Panc1 (cell line): ENCODE results near the gene CACNA1G. TPM values are rescaled to one million over a fixed set of nuclear protein-coding genes. Genes with fewer than 3 reads are reported as not detected.

Source experiments
- ATAC-seq: fragments of 200-7000 bp; cut with Tn5 transposase; 2 replicates; pipeline ENCODE4 v1.9.1; 2020; ENCODE audit warnings: mild to moderate bottlenecking, moderate library complexity
- BruUV-seq: library from RNA; stranded (reverse); fragments of 400-500 nt; replicated peaks from 2 replicates; lab custom pipeline; 2021; lab: Mats Ljungman, UMichigan
- CTCF ChIA-PET: fragments of 300-600 bp; sonication (Branson Sonifier 250); formaldehyde crosslinking; loops from one replicate; lab custom pipeline; 2022; ENCODE audit warnings: antibody characterized with exemption; lab: Charles Lee
- POLR2A ChIA-PET: fragments of 300-600 bp; sonication (Branson Sonifier 250); formaldehyde crosslinking; loops from one replicate; lab custom pipeline; 2022; ENCODE audit warnings: antibody characterized with exemption; lab: Charles Lee
- DNase-seq: peaks from one replicate; pipeline ENCODE4 v3.0.0-alpha.2; 2010; ENCODE audit warnings: low read depth, low spot score
- H3K27ac ChIP-seq: 2 replicates; pipeline ENCODE4 v1.5.1; 2011; ENCODE audit warnings: mild to moderate bottlenecking, low read length, inconsistent platforms
- H3K27me3 ChIP-seq: fragments of 200-500 bp; sonication (Bioruptor generic); 2 replicates; pipeline ENCODE4 v1.6.0; 2014; ENCODE audit warnings: low read length, inconsistent platforms; ENCODE audit not compliant: control insufficient read depth, insufficient read depth
- H3K36me3 ChIP-seq: fragments of 200-500 bp; sonication (Bioruptor generic); 2 replicates; pipeline ENCODE4 v1.5.1; 2014; ENCODE audit warnings: inconsistent platforms, mild to moderate bottlenecking, low read length, moderate library complexity; ENCODE audit not compliant: control insufficient read depth, insufficient read depth
- H3K4me1 ChIP-seq: 2 replicates; pipeline ENCODE4 v1.5.1; 2011; ENCODE audit warnings: inconsistent platforms, mild to moderate bottlenecking, low read length, moderate library complexity; ENCODE audit not compliant: control insufficient read depth, insufficient read depth
- H3K4me3 ChIP-seq, 2 experiments: 2 replicates each; pipeline ENCODE4 v1.5.1; 2011 to 2012; ENCODE audit warnings: low read depth in 2 of 2, low read length in 2 of 2, mild to moderate bottlenecking in 2 of 2, inconsistent platforms in 1 of 2, moderate library complexity in 1 of 2
- H3K9me3 ChIP-seq: fragments of 200-500 bp; sonication (Bioruptor generic); 2 replicates; pipeline ENCODE4 v1.5.1; 2014; ENCODE audit warnings: low read depth, mild to moderate bottlenecking, inconsistent platforms, low read length, moderate library complexity; ENCODE audit not compliant: control insufficient read depth, insufficient read depth
- POLR2AphosphoS5 ChIP-seq: IDR thresholded peaks from 2 replicates; pipeline ENCODE4 v1.6.1; 2012; ENCODE audit warnings: mild to moderate bottlenecking, low read depth, low read length, moderate library complexity
- SIN3A ChIP-seq: IDR thresholded peaks from 2 replicates; pipeline ENCODE4 v1.6.1; 2012; ENCODE audit warnings: low read depth, mild to moderate bottlenecking, low read length, moderate library complexity, borderline replicate concordance; ENCODE audit not compliant: insufficient read depth
- TCF7L2 ChIP-seq: IDR thresholded peaks from 2 replicates; pipeline ENCODE4 v1.6.1; 2011; ENCODE audit warnings: mild to moderate bottlenecking, low read depth, low read length, inconsistent platforms
- in situ Hi-C: cut with HindIII; loops from 2 replicates; pipeline ENCODE4 v1.10.0; 2016; ENCODE audit warnings: low sequenced_read_pairs, low pct_unique_long_range_greater_than_20kb
- intact Hi-C: fragments of 100-400 bp; cut with micrococcal nuclease; formaldehyde crosslinking; loops from one replicate; pipeline ENCODE4 v1.10.0; 2022; ENCODE audit not compliant: unreplicated experiment
- total RNA-seq: library from RNA; stranded (reverse); gene quantifications from one replicate; pipeline ENCODE4 v1.2.1, GENCODE V29; 2021; ENCODE audit not compliant: unreplicated experiment
- TF ChIP-seq, protein P1 (sequence below), 2 experiments: IDR thresholded peaks; 2 replicates each; pipeline ENCODE4 v1.6.1; 2011 to 2012; ENCODE audit warnings: low read depth in 2 of 2, control low read depth in 1 of 2, low read length in 1 of 2, mild to moderate bottlenecking in 1 of 2, moderate library complexity in 1 of 2; ENCODE audit not compliant: insufficient read depth in 1 of 2
- TF ChIP-seq, protein P2 (sequence below): fragments of 450-650 bp; IDR thresholded peaks from 2 replicates; pipeline ENCODE4 v1.5.1; 2017; ENCODE audit warnings: mild to moderate bottlenecking

Gene CACNA1G
- total RNA-seq, 1 experiment from 2014 or later = 10.0 TPM

- peaks cover 11% of the 10 kb centered on the region; the same call in 1 of the 2 replicates for H3K4me1 ChIP-seq
- no peak overlapping the region for H3K27ac ChIP-seq
- DNase-seq (no peak), ATAC-seq (no peak)
- in situ Hi-C loops (no loop called here), intact Hi-C loops (no loop called here)
- H3K27me3 ChIP-seq = no peaks in the 10 kb centered on the region; the same call in 1 of the 2 replicates
- CTCF ChIA-PET = interaction anchor here (0.6 to 1.1 kb wide), 2 partner anchors 53 to 73 kb away, joined by 3 read pairs; no protein-coding TSS in a partner anchor
- POLR2A ChIA-PET = no interaction called here
- TF ChIP-seq, protein P1, sequence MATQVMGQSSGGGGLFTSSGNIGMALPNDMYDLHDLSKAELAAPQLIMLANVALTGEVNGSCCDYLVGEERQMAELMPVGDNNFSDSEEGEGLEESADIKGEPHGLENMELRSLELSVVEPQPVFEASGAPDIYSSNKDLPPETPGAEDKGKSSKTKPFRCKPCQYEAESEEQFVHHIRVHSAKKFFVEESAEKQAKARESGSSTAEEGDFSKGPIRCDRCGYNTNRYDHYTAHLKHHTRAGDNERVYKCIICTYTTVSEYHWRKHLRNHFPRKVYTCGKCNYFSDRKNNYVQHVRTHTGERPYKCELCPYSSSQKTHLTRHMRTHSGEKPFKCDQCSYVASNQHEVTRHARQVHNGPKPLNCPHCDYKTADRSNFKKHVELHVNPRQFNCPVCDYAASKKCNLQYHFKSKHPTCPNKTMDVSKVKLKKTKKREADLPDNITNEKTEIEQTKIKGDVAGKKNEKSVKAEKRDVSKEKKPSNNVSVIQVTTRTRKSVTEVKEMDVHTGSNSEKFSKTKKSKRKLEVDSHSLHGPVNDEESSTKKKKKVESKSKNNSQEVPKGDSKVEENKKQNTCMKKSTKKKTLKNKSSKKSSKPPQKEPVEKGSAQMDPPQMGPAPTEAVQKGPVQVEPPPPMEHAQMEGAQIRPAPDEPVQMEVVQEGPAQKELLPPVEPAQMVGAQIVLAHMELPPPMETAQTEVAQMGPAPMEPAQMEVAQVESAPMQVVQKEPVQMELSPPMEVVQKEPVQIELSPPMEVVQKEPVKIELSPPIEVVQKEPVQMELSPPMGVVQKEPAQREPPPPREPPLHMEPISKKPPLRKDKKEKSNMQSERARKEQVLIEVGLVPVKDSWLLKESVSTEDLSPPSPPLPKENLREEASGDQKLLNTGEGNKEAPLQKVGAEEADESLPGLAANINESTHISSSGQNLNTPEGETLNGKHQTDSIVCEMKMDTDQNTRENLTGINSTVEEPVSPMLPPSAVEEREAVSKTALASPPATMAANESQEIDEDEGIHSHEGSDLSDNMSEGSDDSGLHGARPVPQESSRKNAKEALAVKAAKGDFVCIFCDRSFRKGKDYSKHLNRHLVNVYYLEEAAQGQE (IDR thresholded peaks at IDR 0.05; ENCODE audit: insufficient read depth in 1 of 2, low read depth in 2 of 2, low read length in 1 of 2) = no peak
- no peak overlapping the region for H3K4me3 ChIP-seq
- H3K36me3 ChIP-seq = no peaks in the 10 kb centered on the region
- no peaks in the 10 kb centered on the region for H3K9me3 ChIP-seq
- BruUV-seq = no TSS peak
Measured at GRCh38 chr17:50556803-50557202, 3.7 kb upstream of the CACNA1G start.

DNA sequence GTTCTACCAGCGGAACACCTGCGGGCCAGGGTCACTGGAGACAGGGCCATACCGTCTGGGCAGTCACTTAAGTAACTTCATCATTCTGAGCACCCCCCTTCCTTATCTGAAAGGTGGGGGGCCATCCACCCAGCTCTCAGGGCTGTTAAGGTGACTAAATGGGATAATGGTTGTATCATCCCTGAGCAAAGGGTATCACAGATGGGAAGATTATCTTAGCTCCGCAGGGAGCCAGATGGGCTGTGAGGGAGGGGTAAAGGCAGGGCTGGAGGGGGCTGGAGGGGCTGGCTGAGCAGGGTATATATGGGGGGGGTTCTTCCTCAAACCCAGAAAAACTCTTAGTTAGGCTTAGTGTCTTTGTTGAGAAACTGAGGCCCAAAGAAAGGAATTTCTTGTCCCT is 2.9 kb upstream of the CACNA1G start:
- intact Hi-C loops (no loop called here), in situ Hi-C loops (no loop called here)
- Histone ChIP-seq H3K36me3 (no peaks in the 10 kb centered on the region), H3K27ac (no peak overlapping the region), H3K4me3 (no peak overlapping the region), H3K27me3 (no peaks in the 10 kb centered on the region; the same call in 1 of the 2 replicates), H3K4me1 (peaks cover 13% of the 10 kb centered on the region), H3K9me3 (no peaks in the 10 kb centered on the region)
- ATAC-seq (no peak), DNase-seq (no peak)
- no TSS peak for BruUV-seq
- ChIA-PET CTCF (no interaction called here), POLR2A (interaction anchor here (0.6 kb wide), 1 partner anchor 10 kb away, joined by 3 read pairs; no protein-coding TSS in a partner anchor)
- TF ChIP-seq POLR2AphosphoS5 (no peak), TCF7L2 (no peak), SIN3A (no peak)
- TF ChIP-seq, protein P1 (IDR thresholded peaks at IDR 0.05; ENCODE audit: insufficient read depth in 1 of 2, low read depth in 2 of 2, low read length in 1 of 2) = no peak
- TF ChIP-seq, protein P2, sequence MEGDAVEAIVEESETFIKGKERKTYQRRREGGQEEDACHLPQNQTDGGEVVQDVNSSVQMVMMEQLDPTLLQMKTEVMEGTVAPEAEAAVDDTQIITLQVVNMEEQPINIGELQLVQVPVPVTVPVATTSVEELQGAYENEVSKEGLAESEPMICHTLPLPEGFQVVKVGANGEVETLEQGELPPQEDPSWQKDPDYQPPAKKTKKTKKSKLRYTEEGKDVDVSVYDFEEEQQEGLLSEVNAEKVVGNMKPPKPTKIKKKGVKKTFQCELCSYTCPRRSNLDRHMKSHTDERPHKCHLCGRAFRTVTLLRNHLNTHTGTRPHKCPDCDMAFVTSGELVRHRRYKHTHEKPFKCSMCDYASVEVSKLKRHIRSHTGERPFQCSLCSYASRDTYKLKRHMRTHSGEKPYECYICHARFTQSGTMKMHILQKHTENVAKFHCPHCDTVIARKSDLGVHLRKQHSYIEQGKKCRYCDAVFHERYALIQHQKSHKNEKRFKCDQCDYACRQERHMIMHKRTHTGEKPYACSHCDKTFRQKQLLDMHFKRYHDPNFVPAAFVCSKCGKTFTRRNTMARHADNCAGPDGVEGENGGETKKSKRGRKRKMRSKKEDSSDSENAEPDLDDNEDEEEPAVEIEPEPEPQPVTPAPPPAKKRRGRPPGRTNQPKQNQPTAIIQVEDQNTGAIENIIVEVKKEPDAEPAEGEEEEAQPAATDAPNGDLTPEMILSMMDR = no peak
